ENCODE measurements around the gene ASTN2.

DNA sequence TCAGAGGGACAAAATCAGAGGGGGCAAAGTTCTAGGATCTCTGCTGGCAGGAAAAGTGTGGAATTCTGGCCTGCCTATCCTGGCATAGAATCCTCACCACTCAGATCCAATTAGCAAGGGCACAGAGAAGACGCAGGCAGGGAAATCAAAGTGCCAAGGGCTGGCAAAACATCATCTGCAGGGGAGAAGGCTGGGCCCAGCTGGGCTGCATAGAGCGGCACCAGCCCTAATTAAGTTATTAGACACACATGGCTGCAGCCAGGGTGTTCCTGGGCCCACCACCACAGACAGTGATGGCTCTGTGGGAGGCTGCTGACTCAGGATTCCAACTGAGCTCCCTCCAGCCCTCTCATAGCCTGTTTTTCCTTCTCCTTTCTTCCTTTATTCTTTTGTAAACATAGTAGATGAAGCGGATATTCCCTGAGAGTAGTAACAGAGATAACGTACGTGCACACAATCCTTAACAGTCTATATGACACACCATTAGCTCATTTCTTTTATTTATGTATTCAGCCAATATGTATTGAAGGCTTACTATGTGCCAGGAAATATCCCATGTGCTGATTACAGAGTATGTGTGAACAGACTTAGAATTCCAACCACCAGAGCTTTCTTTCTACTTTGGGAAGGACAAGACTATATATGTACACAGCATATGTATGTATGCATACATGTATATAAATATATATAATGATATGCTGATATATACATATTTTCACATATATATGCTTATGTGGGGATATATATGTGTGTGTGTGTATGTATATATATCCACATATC is 236.1 kb downstream of the ASTN2 start:
- TF ChIP-seq, protein P1, sequence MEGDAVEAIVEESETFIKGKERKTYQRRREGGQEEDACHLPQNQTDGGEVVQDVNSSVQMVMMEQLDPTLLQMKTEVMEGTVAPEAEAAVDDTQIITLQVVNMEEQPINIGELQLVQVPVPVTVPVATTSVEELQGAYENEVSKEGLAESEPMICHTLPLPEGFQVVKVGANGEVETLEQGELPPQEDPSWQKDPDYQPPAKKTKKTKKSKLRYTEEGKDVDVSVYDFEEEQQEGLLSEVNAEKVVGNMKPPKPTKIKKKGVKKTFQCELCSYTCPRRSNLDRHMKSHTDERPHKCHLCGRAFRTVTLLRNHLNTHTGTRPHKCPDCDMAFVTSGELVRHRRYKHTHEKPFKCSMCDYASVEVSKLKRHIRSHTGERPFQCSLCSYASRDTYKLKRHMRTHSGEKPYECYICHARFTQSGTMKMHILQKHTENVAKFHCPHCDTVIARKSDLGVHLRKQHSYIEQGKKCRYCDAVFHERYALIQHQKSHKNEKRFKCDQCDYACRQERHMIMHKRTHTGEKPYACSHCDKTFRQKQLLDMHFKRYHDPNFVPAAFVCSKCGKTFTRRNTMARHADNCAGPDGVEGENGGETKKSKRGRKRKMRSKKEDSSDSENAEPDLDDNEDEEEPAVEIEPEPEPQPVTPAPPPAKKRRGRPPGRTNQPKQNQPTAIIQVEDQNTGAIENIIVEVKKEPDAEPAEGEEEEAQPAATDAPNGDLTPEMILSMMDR (IDR thresholded peaks at IDR 0.05; ENCODE audit: insufficient read depth, low read depth, low read length): no peak
- TF ChIP-seq EZH2 (IDR thresholded peaks at IDR 0.05; ENCODE audit: insufficient read depth, low read length): no peak
